ENCODE data around the gene CACNA2D4.

The CACNA2D4 gene

GRCh38 chr12:1839464-1839863, 79.0 kb downstream of the CACNA2D4 start:
- POLR2A ChIA-PET = no interaction called here
- TF ChIP-seq CTCF (IDR thresholded peaks at IDR 0.05; ENCODE audit: control extremely low read depth, extremely low read depth, low read depth, missing control alignments) = no peak
- DNase-seq (ENCODE audit: extremely low spot score) = no peak
- CTCF ChIA-PET = interaction anchor here (1.1 to 1.8 kb wide), 2 partner anchors 17 to 100 kb away, joined by 3 to 6 read pairs; no protein-coding TSS in a partner anchor

GRCh38 chr12:1838994-1839365, 79.5 kb downstream of the CACNA2D4 start:
- no peak for TF ChIP-seq CTCF (IDR thresholded peaks at IDR 0.05; ENCODE audit: control extremely low read depth, extremely low read depth, low read depth, missing control alignments)
- ChIA-PET CTCF (interaction anchor here (1.8 kb wide), 1 partner anchor 101 kb away, joined by 6 read pairs; no protein-coding TSS in a partner anchor), POLR2A (no interaction called here)
- DNase-seq (ENCODE audit: extremely low spot score) = no peak

DNA sequence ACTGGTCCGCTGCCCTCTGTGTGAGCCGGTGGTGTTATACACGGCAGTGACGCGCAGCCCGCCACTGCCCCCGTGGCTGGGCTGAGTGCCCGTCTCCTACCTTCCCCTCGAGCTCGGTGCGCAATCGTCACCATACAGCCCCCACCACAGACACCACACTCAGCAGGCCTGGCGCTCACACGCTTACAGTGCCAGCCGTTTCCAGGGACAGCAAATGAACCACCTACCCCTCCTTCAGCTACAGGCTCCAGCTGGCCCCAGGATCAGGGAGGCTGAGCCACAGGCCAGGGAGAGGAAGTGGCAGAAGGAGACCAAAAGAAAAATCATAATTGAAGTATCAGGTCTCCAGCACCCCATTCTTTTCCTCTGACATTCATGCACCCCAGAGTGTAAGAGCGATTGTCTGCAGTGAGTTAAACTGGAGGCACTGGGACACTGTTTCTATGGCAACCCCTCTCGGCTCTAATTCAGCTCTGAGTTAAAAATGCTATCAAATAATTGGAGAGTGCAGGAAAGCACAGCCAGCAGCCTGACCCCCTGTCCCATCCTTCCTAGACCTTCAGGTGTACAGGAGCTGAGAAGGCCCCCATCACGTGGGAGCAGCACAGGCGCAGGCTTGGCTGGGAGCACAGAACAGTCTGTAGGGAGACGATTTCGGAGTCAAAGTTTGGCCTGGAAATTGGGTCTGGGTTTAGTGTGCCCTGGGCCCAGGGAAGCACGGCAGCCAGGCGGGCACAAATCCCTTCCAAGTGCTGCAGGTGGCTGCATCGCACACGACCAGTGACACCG, 80.1 kb downstream of the CACNA2D4 start:
- no peak for TF ChIP-seq CTCF (IDR thresholded peaks at IDR 0.05; ENCODE audit: control extremely low read depth, extremely low read depth, low read depth, missing control alignments)
- ChIA-PET POLR2A (no interaction called here), CTCF (interaction anchor here (1.8 kb wide), 1 partner anchor 102 kb away, joined by 6 read pairs; no protein-coding TSS in a partner anchor)
- no peak for DNase-seq (ENCODE audit: extremely low spot score)

- DNase-seq (ENCODE audit: extremely low spot score) = no peak
Measured at GRCh38 chr12:1837541-1838204, 80.8 kb downstream of the CACNA2D4 start.

DNA sequence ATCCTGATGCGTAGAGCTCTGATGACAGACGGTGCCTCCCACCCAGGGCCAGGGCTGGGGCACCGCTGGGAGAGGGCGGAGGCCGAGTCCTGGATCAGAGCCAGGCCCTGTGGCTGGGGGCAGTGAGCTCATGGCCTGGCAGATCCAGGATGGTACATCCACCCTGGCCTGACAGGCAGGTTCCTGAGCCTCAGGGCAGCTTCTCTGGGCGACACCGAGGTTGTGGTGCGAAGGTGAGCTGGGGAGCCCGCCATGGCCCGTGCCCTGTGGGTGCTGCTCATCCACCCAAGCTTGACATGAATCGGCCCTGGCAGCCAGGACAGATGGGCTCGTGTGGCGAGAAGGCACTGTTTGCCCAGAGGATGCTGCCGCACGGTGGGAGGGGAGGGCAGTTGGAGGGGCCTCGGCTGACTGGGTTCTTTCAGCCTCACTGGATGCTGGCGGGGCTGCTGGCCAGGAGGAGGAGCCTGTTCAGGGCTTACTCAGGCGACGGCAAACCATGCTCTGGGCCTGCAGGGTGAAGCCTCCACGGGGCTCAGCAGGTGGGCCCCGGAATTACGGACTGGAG, 81.5 kb downstream of the CACNA2D4 start:
- no peak for DNase-seq (ENCODE audit: extremely low spot score)
- POLR2A ChIA-PET = no interaction called here
- CTCF ChIA-PET = interaction anchor here (0.8 kb wide), 1 partner anchor 103 kb away, joined by 3 read pairs; no protein-coding TSS in a partner anchor
- TF ChIP-seq CTCF (IDR thresholded peaks at IDR 0.05; ENCODE audit: control extremely low read depth, extremely low read depth, low read depth, missing control alignments) = no peak

More at GRCh38 chr12:1837541-1838204, 80.8 kb downstream of the CACNA2D4 start:
- CTCF ChIA-PET = interaction anchor here (0.8 to 1.8 kb wide), 2 partner anchors 102 kb away, joined by 3 to 6 read pairs; no protein-coding TSS in a partner anchor
- no peak for TF ChIP-seq CTCF (IDR thresholded peaks at IDR 0.05; ENCODE audit: control extremely low read depth, extremely low read depth, low read depth, missing control alignments)
- POLR2A ChIA-PET = no interaction called here

DNA sequence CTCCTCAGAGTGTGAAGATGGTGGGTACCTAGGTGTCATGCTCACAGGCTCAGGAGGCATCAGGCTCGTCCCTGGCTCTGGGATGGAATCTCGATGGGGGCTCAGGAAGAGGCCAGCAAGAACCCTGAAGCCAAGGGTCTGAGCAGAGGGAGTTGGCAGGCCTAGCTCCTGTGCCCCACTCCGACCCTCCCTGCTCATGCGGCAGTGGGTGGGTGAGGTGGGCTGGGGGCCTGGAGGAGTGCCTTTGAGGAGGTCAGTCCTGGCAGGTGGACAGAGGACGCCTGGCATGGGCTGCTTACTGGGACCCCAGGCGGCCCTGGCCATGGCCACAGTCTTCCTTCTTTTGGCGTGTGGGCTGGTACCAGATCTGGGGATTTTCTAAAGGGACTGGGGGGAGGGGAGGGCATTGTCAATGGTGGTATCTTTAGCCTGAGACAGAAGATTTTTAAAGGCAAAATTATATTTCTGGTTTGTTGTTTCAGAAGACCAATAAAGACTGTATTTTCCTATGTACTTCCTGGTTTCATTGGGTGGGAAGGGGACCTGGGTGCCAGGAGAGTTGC, 82.1 kb downstream of the CACNA2D4 start:
- no peak for DNase-seq (ENCODE audit: extremely low spot score)
- no peak for TF ChIP-seq CTCF (IDR thresholded peaks at IDR 0.05; ENCODE audit: control extremely low read depth, extremely low read depth, low read depth, missing control alignments)
- ChIA-PET POLR2A (no interaction called here), CTCF (no interaction called here)
